Activated T-helper 17 cell treated with anti-CD3 and anti-CD28 coated beads, Interleukin-2, amount 50 U/mL, for 72 hours (primary cell): Measurements from ENCODE around the gene ENTREP1. TPM values are rescaled to one million over a fixed set of nuclear protein-coding genes. Genes with fewer than 3 reads are reported as not detected.
"Not testable (repeated sequence)": the region's sequence is repeated elsewhere in the genome, so short reads cannot be mapped to it uniquely, and the experiment has no call there.

Experiments used
- ATAC-seq: fragments of 150-1000 bp; cut with Tn5 transposase; replicated peaks from 2 replicates; pipeline ENCODE4 v1.10.0; 2021; ENCODE audit warnings: mild to moderate bottlenecking, moderate library complexity
- H3K27ac Mint-ChIP-seq: one replicate; pipeline ENCODE4 v1.8.0; 2022; ENCODE audit warnings: mixed read lengths
- H3K27me3 Mint-ChIP-seq: one replicate; pipeline ENCODE4 v1.8.0; 2022; ENCODE audit warnings: mixed read lengths
- H3K36me3 Mint-ChIP-seq: one replicate; pipeline ENCODE4 v1.8.0; 2022; ENCODE audit warnings: low read depth, mild to moderate bottlenecking, mixed read lengths
- H3K4me1 Mint-ChIP-seq: one replicate; pipeline ENCODE4 v1.8.0; 2022; ENCODE audit warnings: mixed read lengths
- H3K4me3 Mint-ChIP-seq: one replicate; pipeline ENCODE4 v1.8.0; 2022; ENCODE audit warnings: mild to moderate bottlenecking, mixed read lengths
- H3K9me3 Mint-ChIP-seq: one replicate; pipeline ENCODE4 v1.8.0; 2022; ENCODE audit warnings: mixed read lengths
- total RNA-seq, 2 donors: library from RNA; stranded (reverse); gene quantifications; one replicate each; pipeline ENCODE4 v1.2.3, GENCODE V29; 2022

ENTREP1 gene
- total RNA-seq, 2 donors from 2014 or later = not detected

- H3K9me3 Mint-ChIP-seq = no peaks in the 10 kb centered on the region
- no peaks in the 10 kb centered on the region for H3K27me3 Mint-ChIP-seq
- no peak for ATAC-seq
- H3K4me1 Mint-ChIP-seq = no peaks in the 10 kb centered on the region
- H3K4me3 Mint-ChIP-seq = no peak overlapping the region
- H3K36me3 Mint-ChIP-seq = no peaks in the 10 kb centered on the region
- H3K27ac Mint-ChIP-seq = no peak overlapping the region
Observed at GRCh38 chr9:69428017-69428785, 103.2 kb downstream of the ENTREP1 start.

GRCh38 chr9:69429281-69429680 lies 104.3 kb downstream of the ENTREP1 start:
- H3K4me1 Mint-ChIP-seq = no peaks in the 10 kb centered on the region

GRCh38 chr9:69430206-69430605 lies 105.2 kb downstream of the ENTREP1 start:
- H3K27me3 Mint-ChIP-seq = no peaks in the 10 kb centered on the region
- H3K4me1 Mint-ChIP-seq = no peaks in the 10 kb centered on the region
- no peak overlapping the region for H3K27ac Mint-ChIP-seq
- no peaks in the 10 kb centered on the region for H3K36me3 Mint-ChIP-seq
- H3K4me3 Mint-ChIP-seq = no peak overlapping the region
- ATAC-seq = no peak
- H3K9me3 Mint-ChIP-seq = no peaks in the 10 kb centered on the region

More at GRCh38 chr9:69429281-69429680, 104.3 kb downstream of the ENTREP1 start:
- H3K36me3 Mint-ChIP-seq = no peaks in the 10 kb centered on the region
- no peak overlapping the region for H3K27ac Mint-ChIP-seq
- H3K9me3 Mint-ChIP-seq = no peaks in the 10 kb centered on the region
- ATAC-seq = no peak
- no peaks in the 10 kb centered on the region for H3K27me3 Mint-ChIP-seq
- H3K4me3 Mint-ChIP-seq = no peak overlapping the region

GRCh38 chr9:69431203-69431602 lies 106.2 kb downstream of the ENTREP1 start:
- Mint-ChIP-seq H3K9me3 (no peaks in the 10 kb centered on the region), H3K27me3 (no peaks in the 10 kb centered on the region), H3K4me1 (no peaks in the 10 kb centered on the region), H3K27ac (no peak overlapping the region), H3K36me3 (no peaks in the 10 kb centered on the region), H3K4me3 (no peak overlapping the region)
- no peak for ATAC-seq

DNA sequence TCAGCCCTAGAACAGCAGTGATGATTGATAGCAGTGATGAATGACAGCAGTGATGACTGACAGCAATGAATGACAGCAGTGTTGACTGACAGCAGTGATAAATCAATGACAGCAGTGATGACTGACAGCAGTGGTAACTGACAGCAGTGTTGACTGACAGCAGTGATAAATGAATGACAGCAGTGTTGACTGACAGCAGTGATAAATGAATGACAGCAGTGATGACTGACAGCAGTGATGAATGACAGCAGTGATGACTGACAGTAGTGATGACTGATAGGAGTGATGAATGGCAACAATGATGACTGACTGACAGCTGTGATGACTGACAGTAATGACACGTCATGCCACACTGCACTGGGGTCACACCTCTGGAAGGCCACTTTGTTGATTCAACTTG lies 106.8 kb downstream of the ENTREP1 start:
- no peak overlapping the region for H3K27ac Mint-ChIP-seq
- peak; percentile 68 for ATAC-seq
- H3K4me3 Mint-ChIP-seq = no peak overlapping the region
- H3K9me3 Mint-ChIP-seq = no peaks in the 10 kb centered on the region
- H3K36me3 Mint-ChIP-seq = no peaks in the 10 kb centered on the region
- no peaks in the 10 kb centered on the region for H3K4me1 Mint-ChIP-seq
- no peaks in the 10 kb centered on the region for H3K27me3 Mint-ChIP-seq

DNA sequence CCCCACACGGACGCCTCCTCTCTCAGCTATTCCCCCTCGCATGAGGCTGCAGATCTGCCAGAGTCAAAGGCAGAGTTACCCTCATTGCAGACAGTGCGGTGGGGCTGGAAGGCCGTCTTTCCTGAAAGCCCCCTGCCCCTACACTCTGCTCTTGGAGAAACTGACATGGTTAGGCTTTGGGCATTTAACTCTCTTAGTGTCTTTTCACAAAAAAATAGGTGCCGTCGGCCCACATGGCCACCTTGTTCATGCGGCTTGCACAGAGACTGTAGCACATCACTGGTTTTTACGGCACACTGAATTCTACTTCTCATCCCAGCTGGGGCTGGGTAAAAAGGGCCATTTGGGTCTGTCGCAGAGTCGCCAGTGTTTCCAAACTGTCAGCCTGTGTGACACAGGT lies 107.6 kb downstream of the ENTREP1 start:
- no peak for ATAC-seq
- Mint-ChIP-seq H3K36me3 (no peaks in the 10 kb centered on the region), H3K27ac (no peak overlapping the region), H3K4me3 (no peak overlapping the region), H3K9me3 (no peaks in the 10 kb centered on the region), H3K4me1 (no peaks in the 10 kb centered on the region), H3K27me3 (no peaks in the 10 kb centered on the region)

DNA sequence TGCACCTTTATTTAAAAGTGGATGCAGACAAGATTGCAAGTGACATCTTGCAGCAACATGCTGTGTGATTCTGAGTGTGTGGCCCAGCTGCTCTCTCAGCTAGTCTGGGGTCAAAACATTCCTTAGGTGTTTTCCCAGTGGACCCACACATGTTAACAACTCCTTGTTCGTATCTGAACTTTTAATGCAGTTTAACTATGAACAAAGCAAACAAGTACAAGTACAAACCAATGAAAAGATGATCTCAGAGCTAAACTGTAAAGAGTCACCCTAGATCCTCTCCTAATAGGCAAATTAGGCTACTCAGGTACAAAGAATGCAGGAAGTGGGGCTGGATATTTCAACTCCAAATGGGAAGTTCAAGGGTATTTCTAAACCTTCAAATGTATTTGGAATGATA lies 108.4 kb downstream of the ENTREP1 start:
- H3K4me3 Mint-ChIP-seq = no peak overlapping the region
- H3K27me3 Mint-ChIP-seq = no peaks in the 10 kb centered on the region
- no peaks in the 10 kb centered on the region for H3K36me3 Mint-ChIP-seq
- no peak for ATAC-seq
- H3K27ac Mint-ChIP-seq = no peak overlapping the region
- H3K9me3 Mint-ChIP-seq = no peaks in the 10 kb centered on the region
- H3K4me1 Mint-ChIP-seq = no peaks in the 10 kb centered on the region

- no peaks in the 10 kb centered on the region for H3K27me3 Mint-ChIP-seq
- no peak for ATAC-seq
Observed at GRCh38 chr9:69433968-69434367, 109.0 kb downstream of the ENTREP1 start.

GRCh38 chr9:69439654-69440053 lies 114.6 kb downstream of the ENTREP1 start:
- not testable (repeated sequence) for ATAC-seq, H3K27ac Mint-ChIP-seq, H3K27me3 Mint-ChIP-seq, H3K4me1 Mint-ChIP-seq, H3K36me3 Mint-ChIP-seq, H3K9me3 Mint-ChIP-seq
- peak overlapping the region; percentile 51 for H3K4me3 Mint-ChIP-seq

More at GRCh38 chr9:69433968-69434367, 109.0 kb downstream of the ENTREP1 start:
- Mint-ChIP-seq H3K4me1 (no peaks in the 10 kb centered on the region), H3K27ac (no peak overlapping the region), H3K36me3 (no peaks in the 10 kb centered on the region), H3K4me3 (no peak overlapping the region), H3K9me3 (no peaks in the 10 kb centered on the region)

GRCh38 chr9:69440254-69440955 lies 115.4 kb downstream of the ENTREP1 start:
- not testable (repeated sequence) for ATAC-seq, H3K9me3 Mint-ChIP-seq, H3K27me3 Mint-ChIP-seq, H3K27ac Mint-ChIP-seq, H3K4me1 Mint-ChIP-seq, H3K36me3 Mint-ChIP-seq
- H3K4me3 Mint-ChIP-seq = peak overlapping the region; percentile 51

Other genes with a start within 250 kb of the ENTREP1 start
- 10 to 100 TPM; 25.9 to 27.3 TPM for gene TJP2, start 150.9 kb upstream of the ENTREP1 start, total RNA-seq